ENCODE results near the gene PFAS.
"Not testable (repeated sequence)": the region's sequence is repeated elsewhere in the genome, so short reads cannot be mapped to it uniquely, and the experiment has no call there.

PFAS gene

GRCh38 chr17:8244768-8245167 is 4.3 kb upstream of the PFAS start:
- no peak overlapping the region for H3K27ac ChIP-seq (ENCODE audit: low read depth, low read length)
- H3K36me3 ChIP-seq (ENCODE audit: low read length) = peaks cover 3% of the 10 kb centered on the region; the same call in 1 of the 2 replicates
- H3F3A ChIP-seq (ENCODE audit: insufficient read depth) = peaks cover 24% of the 10 kb centered on the region
- H3K4me2 ChIP-seq (ENCODE audit: low read depth, low read length, poor library complexity, severe bottlenecking) = no peak overlapping the region
- H3K4me3 ChIP-seq (ENCODE audit: insufficient read depth, low read length, poor library complexity, severe bottlenecking) = no peak overlapping the region
- no peaks in the 10 kb centered on the region for H3K9me2 ChIP-seq (replicated peaks; ENCODE audit: insufficient read depth, low read length)
- no peak overlapping the region for H3K9ac ChIP-seq (ENCODE audit: low read length)
- H3K9me3 ChIP-seq (ENCODE audit: insufficient read depth, low read length) = no peaks in the 10 kb centered on the region
- no peak for TF ChIP-seq CTCF (IDR thresholded peaks at IDR 0.05; ENCODE audit: insufficient read depth, low read length, poor library complexity, severe bottlenecking)
- TF ChIP-seq EZH2phosphoT487 (conservative IDR thresholded peaks at IDR 0.05; ENCODE audit: low read length) = no peak
- H2AFZ ChIP-seq (ENCODE audit: low read depth, low read length, severe bottlenecking) = no peak overlapping the region
- H3K79me2 ChIP-seq (ENCODE audit: insufficient read depth, low read length) = peaks cover 35% of the 10 kb centered on the region
- H3K27me3 ChIP-seq (ENCODE audit: low read length) = no peaks in the 10 kb centered on the region
- no peaks in the 10 kb centered on the region for H4K20me1 ChIP-seq (ENCODE audit: low read depth, low read length)

DNA sequence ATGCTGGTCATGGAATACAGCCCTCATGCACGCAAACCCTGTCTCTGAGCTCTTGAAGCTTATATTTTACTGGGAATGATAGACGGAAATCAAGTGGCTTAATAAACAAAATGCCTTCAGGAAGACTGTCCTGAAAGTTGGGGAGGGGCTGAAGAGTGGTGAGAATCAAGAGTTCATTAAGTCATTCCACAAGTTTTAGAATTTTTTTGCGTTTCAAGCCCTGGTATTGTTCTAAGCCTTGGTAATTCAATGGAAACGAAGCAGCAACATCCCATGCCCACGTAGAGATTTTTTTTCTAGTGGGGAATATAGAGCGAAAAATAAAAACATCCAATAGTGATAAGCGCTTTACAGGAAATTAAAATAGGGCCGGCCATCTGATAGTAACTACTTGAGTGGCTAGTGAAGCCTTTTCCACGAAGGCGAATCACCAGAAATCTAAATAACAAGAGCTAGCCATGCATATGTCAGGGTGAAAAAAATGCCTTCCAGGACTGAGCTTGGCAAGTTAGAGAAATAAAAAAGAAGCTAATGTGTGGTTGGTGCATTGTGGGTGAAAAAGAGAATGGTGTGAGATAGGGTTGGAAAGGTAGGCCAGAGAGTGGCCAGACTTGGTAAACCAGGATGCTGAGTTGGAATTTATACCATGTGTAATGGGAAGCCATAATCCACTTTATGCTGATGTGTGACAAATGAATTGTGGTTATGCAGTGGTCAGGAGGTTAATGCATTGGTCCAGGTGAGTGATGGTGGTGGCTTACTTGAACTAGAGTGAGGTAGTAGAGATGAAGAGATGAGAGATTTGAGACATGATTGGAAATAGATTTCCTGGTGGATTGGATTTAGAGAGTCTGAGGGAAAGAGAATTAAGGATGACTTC is 772 bp downstream of the PFAS start:
- Histone ChIP-seq H3K9me2 (replicated peaks; ENCODE audit: insufficient read depth, low read length) (no peaks in the 10 kb centered on the region), H3K9me3 (ENCODE audit: insufficient read depth, low read length) (no peaks in the 10 kb centered on the region), H3K36me3 (ENCODE audit: low read length) (peaks cover 3% of the 10 kb centered on the region; the same call in 1 of the 2 replicates), H3K9ac (ENCODE audit: low read length) (peak overlapping the region; percentile 93), H3K4me2 (ENCODE audit: low read depth, low read length, poor library complexity, severe bottlenecking) (peak overlapping the region; percentile 87), H3K4me3 (ENCODE audit: insufficient read depth, low read length, poor library complexity, severe bottlenecking) (peak overlapping the region; percentile 95), H4K20me1 (ENCODE audit: low read depth, low read length) (no peaks in the 10 kb centered on the region), H3F3A (ENCODE audit: insufficient read depth) (peaks cover 24% of the 10 kb centered on the region), H3K27me3 (ENCODE audit: low read length) (no peaks in the 10 kb centered on the region), H3K27ac (ENCODE audit: low read depth, low read length) (peak overlapping the region; percentile 96), H2AFZ (ENCODE audit: low read depth, low read length, severe bottlenecking) (peak overlapping the region; percentile 52), H3K79me2 (ENCODE audit: insufficient read depth, low read length) (peaks cover 55% of the 10 kb centered on the region)
- no peak for TF ChIP-seq CTCF (IDR thresholded peaks at IDR 0.05; ENCODE audit: insufficient read depth, low read length, poor library complexity, severe bottlenecking)
- no peak for TF ChIP-seq EZH2phosphoT487 (conservative IDR thresholded peaks at IDR 0.05; ENCODE audit: low read length)

- H3K9me2 ChIP-seq (replicated peaks; ENCODE audit: insufficient read depth, low read length); H3K27me3 ChIP-seq (ENCODE audit: low read length); H3K4me3 ChIP-seq (ENCODE audit: insufficient read depth, low read length, poor library complexity, severe bottlenecking); H3K4me2 ChIP-seq (ENCODE audit: low read depth, low read length, poor library complexity, severe bottlenecking); H2AFZ ChIP-seq (ENCODE audit: low read depth, low read length, severe bottlenecking); H3K9me3 ChIP-seq (ENCODE audit: insufficient read depth, low read length); H4K20me1 ChIP-seq (ENCODE audit: low read depth, low read length); H3K36me3 ChIP-seq (ENCODE audit: low read length); H3K27ac ChIP-seq (ENCODE audit: low read depth, low read length); H3K9ac ChIP-seq (ENCODE audit: low read length): not testable (repeated sequence)
- peaks cover 39% of the 10 kb centered on the region for H3K79me2 ChIP-seq (ENCODE audit: insufficient read depth, low read length)
- peaks cover 20% of the 10 kb centered on the region for H3F3A ChIP-seq (ENCODE audit: insufficient read depth)
Observed at GRCh38 chr17:8251411-8251810, 2.3 kb downstream of the PFAS start.

DNA sequence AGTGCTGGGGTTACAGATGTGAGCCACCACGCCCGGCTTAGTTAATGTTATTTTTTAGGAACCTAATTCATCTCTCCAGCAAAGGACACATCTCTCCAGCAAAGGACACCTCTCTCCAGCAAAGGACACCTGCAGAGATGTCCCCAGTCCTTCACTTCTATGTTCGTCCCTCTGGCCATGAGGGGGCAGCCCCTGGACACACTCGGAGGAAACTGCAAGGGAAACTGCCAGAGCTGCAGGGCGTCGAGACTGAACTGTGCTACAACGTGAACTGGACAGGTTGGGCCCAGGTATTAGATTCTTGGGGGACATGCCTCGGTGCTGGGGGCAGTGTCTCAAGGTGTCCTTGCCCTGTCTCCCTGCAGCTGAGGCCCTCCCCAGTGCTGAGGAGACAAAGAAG is 4.7 kb downstream of the PFAS start:
- H3K9ac ChIP-seq (ENCODE audit: low read length) = no peak overlapping the region
- no peaks in the 10 kb centered on the region; the same call in 1 of the 2 replicates for H3K36me3 ChIP-seq (ENCODE audit: low read length)
- H4K20me1 ChIP-seq (ENCODE audit: low read depth, low read length) = no peaks in the 10 kb centered on the region
- no peak overlapping the region for H3K4me2 ChIP-seq (ENCODE audit: low read depth, low read length, poor library complexity, severe bottlenecking)
- TF ChIP-seq CTCF (IDR thresholded peaks at IDR 0.05; ENCODE audit: insufficient read depth, low read length, poor library complexity, severe bottlenecking) = no peak
- no peak for TF ChIP-seq EZH2phosphoT487 (conservative IDR thresholded peaks at IDR 0.05; ENCODE audit: low read length)
- H3K27ac ChIP-seq (ENCODE audit: low read depth, low read length) = no peak overlapping the region
- H2AFZ ChIP-seq (ENCODE audit: low read depth, low read length, severe bottlenecking) = no peak overlapping the region
- H3K9me3 ChIP-seq (ENCODE audit: insufficient read depth, low read length) = no peaks in the 10 kb centered on the region
- no peaks in the 10 kb centered on the region for H3K9me2 ChIP-seq (replicated peaks; ENCODE audit: insufficient read depth, low read length)
- H3K27me3 ChIP-seq (ENCODE audit: low read length) = no peaks in the 10 kb centered on the region
- peaks cover 2% of the 10 kb centered on the region for H3F3A ChIP-seq (ENCODE audit: insufficient read depth)
- H3K4me3 ChIP-seq (ENCODE audit: insufficient read depth, low read length, poor library complexity, severe bottlenecking) = no peak overlapping the region
- peaks cover 37% of the 10 kb centered on the region for H3K79me2 ChIP-seq (ENCODE audit: insufficient read depth, low read length)
